Measurements from ENCODE around the gene INVS. TPM values are rescaled to one million over a fixed set of nuclear protein-coding genes. Genes with fewer than 3 reads are reported as not detected.
A peak's percentile ranks its signal among the peaks of the same experiment; 100 is the strongest.
"Not testable (repeated sequence)": the region's sequence is repeated elsewhere in the genome, so short reads cannot be mapped to it uniquely, and the experiment has no call there.

Gene INVS
- total and polyA plus RNA-seq, 3 experiments from 2014 or later = 9.4 to 18.1 (median 16.8) TPM

DNA sequence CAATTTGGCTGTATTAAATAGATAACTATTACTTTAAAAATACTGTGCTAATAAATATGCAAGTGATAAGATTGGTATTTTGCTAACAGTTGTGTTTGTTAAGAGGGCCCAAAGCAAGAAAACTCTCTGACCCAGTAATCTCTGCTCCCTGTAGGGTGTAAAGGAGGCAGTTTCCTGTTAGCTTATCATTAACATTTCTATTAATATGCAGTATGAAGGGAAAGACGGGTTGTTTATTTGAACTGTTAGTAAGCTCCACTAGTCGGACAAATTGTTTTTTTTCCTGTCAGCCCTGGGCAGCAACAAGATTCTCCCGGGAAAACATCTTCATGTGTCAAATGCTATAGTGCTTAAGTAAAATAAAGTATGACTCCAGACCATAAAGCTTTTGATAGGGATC is 35.9 kb upstream of the INVS start:
- H3K4me1 ChIP-seq (ENCODE audit: insufficient read depth, low read length) = no peaks in the 10 kb centered on the region
- H3K27ac Mint-ChIP-seq = no peak overlapping the region
- H3K4me1 Mint-ChIP-seq = peaks cover 30 to 53% (median 47%) of the 10 kb centered on the region in 3 donors
- no peak for DNase-seq
- H3K9me3 Mint-ChIP-seq = no peaks in the 10 kb centered on the region
- H3K4me3 ChIP-seq (ENCODE audit: low read length) = no peak overlapping the region
- ChIA-PET POLR2A (no interaction called here), CTCF (no interaction called here)
- no peaks in the 10 kb centered on the region for H3K27me3 ChIP-seq (ENCODE audit: insufficient read depth, low read length, poor library complexity, severe bottlenecking)
- H3K27ac ChIP-seq (ENCODE audit: low read depth, low read length) = no peak overlapping the region
- no peaks in the 10 kb centered on the region for H3K27me3 Mint-ChIP-seq
- H3K36me3 ChIP-seq (ENCODE audit: insufficient read depth, low read length) = peaks cover 12% of the 10 kb centered on the region
- peaks cover 0 to 22% (median 2%) of the 10 kb centered on the region in 3 donors for H3K36me3 Mint-ChIP-seq
- H3K9me3 ChIP-seq (ENCODE audit: low read length) = no peaks in the 10 kb centered on the region
- no peak overlapping the region for H3K4me3 Mint-ChIP-seq

DNA sequence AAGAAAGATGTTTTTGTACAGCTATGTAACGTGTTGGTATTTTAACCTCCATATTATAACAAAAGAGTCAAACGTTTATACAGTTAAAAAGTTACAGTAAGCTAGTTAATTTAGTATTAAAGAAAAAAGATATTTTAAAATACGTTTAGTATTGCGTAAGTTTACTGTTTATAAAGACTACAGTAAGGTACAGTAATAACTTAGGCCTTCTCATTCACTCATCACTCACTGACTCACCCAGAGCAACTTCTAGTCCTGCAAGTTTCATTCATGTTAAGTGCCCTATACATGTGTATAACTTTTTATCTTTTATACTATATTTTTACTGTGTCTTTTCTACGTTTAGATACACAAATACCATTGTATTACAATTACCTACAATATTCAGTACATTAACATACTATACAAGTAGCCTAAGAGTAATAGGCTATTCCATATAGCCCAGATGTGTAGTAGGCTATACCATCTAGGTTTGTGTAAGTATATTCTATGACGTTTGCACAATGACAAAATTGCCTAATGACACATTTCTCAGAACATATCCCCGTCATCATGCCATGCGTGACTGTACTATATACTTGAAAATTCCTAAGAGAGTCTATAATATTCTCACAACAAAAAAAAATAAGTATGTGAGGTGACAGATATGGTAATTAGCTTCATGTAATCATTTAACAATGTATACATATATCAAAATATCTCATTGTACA is 34.0 kb upstream of the INVS start:
- POLR2A ChIA-PET = no interaction called here
- no peak overlapping the region for H3K4me3 Mint-ChIP-seq
- no peak for DNase-seq
- H3K27me3 ChIP-seq (ENCODE audit: insufficient read depth, low read length, poor library complexity, severe bottlenecking) = no peaks in the 10 kb centered on the region
- H3K27ac Mint-ChIP-seq = no peak overlapping the region
- no peak overlapping the region for H3K27ac ChIP-seq (ENCODE audit: low read depth, low read length)
- H3K4me1 Mint-ChIP-seq = peaks cover 30 to 52% (median 45%) of the 10 kb centered on the region in 3 donors
- CTCF ChIA-PET = no interaction called here
- no peaks in the 10 kb centered on the region for H3K27me3 Mint-ChIP-seq
- H3K36me3 Mint-ChIP-seq = peaks cover 0 to 8% (median 2%) of the 10 kb centered on the region in 3 donors
- no peaks in the 10 kb centered on the region for H3K36me3 ChIP-seq (ENCODE audit: insufficient read depth, low read length)
- H3K9me3 Mint-ChIP-seq = no peaks in the 10 kb centered on the region
- H3K4me3 ChIP-seq (ENCODE audit: low read length) = no peak overlapping the region
- no peaks in the 10 kb centered on the region for H3K4me1 ChIP-seq (ENCODE audit: insufficient read depth, low read length)
- no peaks in the 10 kb centered on the region for H3K9me3 ChIP-seq (ENCODE audit: low read length)

DNA sequence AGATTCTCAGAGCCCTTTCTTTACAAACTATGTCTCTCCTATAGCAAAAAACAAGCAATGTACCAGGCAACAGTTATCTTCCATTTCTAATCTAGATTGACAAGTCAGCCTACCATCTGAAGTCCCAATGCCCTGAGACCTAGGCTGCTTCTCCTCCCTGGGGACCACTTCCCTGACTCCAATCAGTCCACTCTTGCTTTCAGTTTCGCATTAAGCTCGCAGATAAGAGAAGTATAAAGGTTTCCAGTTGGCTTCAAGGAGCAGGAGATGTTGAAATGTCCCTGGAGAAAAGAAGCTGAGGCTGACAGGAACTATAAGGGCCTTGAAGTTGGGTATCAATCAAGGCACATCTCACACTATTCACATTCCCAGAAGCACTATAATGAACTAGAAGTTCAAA is 32.5 kb upstream of the INVS start:
- ChIA-PET CTCF (no interaction called here), POLR2A (no interaction called here)
- no peaks in the 10 kb centered on the region for H3K27me3 Mint-ChIP-seq

DNA sequence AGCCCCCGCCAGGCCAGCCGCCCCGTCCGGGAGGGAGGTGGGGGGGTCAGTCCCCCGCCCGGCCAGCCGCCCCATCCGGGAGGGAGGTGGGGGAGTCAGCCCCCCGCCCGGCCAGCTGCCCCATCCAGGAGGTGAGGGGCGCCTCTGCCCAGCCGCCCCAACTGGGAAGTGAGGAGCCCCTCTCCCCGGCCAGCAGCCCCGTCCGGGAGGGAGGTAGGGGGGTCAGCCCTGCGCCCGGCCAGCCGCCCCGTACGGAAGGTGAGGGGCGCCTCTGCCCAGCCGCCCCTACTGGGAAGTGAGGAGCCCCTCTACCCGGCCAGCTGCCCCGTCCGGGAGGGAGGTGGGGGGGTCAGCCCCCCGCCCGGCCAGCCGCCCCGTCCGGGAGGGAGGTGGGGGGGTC is 31.1 kb upstream of the INVS start:
- H3K4me3 ChIP-seq (ENCODE audit: low read length); H3K27me3 Mint-ChIP-seq; CTCF ChIA-PET; H3K27ac Mint-ChIP-seq; H3K9me3 Mint-ChIP-seq; H3K36me3 Mint-ChIP-seq; H3K4me1 ChIP-seq (ENCODE audit: insufficient read depth, low read length); H3K9me3 ChIP-seq (ENCODE audit: low read length); H3K36me3 ChIP-seq (ENCODE audit: insufficient read depth, low read length); POLR2A ChIA-PET; H3K4me3 Mint-ChIP-seq; H3K27me3 ChIP-seq (ENCODE audit: insufficient read depth, low read length, poor library complexity, severe bottlenecking); H3K27ac ChIP-seq (ENCODE audit: low read depth, low read length); DNase-seq: not testable (repeated sequence)
- peaks cover 33 to 63% (median 50%) of the 10 kb centered on the region in 3 donors for H3K4me1 Mint-ChIP-seq

More for the DNA sequence above, 32.5 kb upstream of the INVS start:
- Histone ChIP-seq H3K36me3 (ENCODE audit: insufficient read depth, low read length) (no peaks in the 10 kb centered on the region), H3K27me3 (ENCODE audit: insufficient read depth, low read length, poor library complexity, severe bottlenecking) (no peaks in the 10 kb centered on the region), H3K4me1 (ENCODE audit: insufficient read depth, low read length) (no peaks in the 10 kb centered on the region), H3K27ac (ENCODE audit: low read depth, low read length) (no peak overlapping the region), H3K4me3 (ENCODE audit: low read length) (no peak overlapping the region), H3K9me3 (ENCODE audit: low read length) (no peaks in the 10 kb centered on the region)
- Mint-ChIP-seq H3K27ac (peak overlapping the region in 7 of 8 donors; percentile 5 to 75 (median 57)), H3K9me3 (no peaks in the 10 kb centered on the region), H3K36me3 (peaks cover 0 to 6% (median 2%) of the 10 kb centered on the region in 3 donors), H3K4me1 (peaks cover 32 to 63% (median 48%) of the 10 kb centered on the region in 3 donors), H3K4me3 (peak overlapping the region in 2 of 7 donors; percentile 15 to 30)
- DNase-seq = no peak

DNA sequence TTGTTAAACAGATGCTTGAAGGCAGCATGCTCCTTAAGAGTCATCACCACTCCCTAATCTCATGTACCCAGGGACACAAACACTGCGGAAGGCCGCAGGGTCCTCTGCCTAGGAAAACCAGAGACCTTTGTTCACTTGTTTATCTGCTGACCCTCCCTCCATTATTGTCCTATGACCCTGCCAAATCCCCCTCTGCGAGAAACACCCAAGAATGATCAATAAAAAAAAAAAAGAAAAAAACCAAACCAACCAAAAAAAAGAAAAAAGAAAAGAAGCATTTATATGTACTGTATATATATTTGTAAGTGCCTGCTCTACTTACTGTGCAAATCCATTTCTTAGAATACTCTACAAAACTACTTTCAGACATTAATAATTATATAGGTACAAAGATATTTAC is 30.0 kb upstream of the INVS start:
- H3K4me1 ChIP-seq (ENCODE audit: insufficient read depth, low read length); CTCF ChIA-PET; H3K36me3 ChIP-seq (ENCODE audit: insufficient read depth, low read length); H3K27me3 ChIP-seq (ENCODE audit: insufficient read depth, low read length, poor library complexity, severe bottlenecking); DNase-seq; H3K9me3 Mint-ChIP-seq; H3K27ac ChIP-seq (ENCODE audit: low read depth, low read length); H3K4me3 ChIP-seq (ENCODE audit: low read length); POLR2A ChIA-PET; H3K9me3 ChIP-seq (ENCODE audit: low read length); H3K36me3 Mint-ChIP-seq; H3K27me3 Mint-ChIP-seq: not testable (repeated sequence)
- Mint-ChIP-seq H3K4me1 (peaks cover 32 to 61% (median 50%) of the 10 kb centered on the region in 3 donors), H3K27ac (peak overlapping the region in 1 of 8 donors; percentile 86), H3K4me3 (peak overlapping the region in 1 of 7 donors; percentile 40)

DNA sequence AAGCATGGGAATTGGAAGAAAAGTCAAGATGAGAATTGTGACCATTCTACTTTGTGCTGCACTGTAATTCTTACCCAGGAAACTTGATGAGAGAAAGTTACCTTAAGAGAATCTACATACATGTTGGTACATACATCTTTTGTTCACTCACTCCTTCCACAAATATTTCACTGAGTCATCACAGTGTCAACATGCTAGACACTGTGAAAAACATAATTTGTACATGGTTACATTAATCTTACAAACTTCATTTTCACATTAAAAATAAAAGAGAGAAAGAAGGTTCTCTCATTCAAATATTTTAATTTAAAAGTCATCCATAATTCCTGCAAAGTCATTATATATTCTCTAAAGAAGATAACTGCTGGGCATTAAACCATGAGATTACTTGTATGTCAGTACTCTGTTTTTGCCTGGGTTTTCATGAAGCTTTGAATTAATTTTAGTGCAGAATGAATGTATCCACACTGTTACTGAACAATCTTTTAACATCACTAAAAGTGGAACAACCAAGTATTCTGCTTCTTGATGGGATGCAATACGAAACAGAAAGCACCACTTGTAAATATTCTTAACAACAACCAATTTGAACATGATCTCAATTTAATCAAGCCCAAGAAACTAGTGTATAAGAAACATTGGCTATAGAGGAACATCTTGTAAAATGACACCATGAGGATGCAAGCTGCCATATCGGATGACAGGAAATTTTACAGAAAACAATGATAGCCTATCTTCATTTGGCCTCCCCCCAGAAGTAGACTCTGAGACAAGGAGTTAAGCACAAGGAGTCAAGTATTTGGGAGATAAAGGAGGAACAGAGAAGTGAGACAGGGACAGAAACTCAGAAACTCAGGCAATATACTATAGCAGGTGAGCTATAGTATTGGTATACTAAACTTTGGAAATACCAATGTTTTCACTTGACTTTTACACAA is 28.7 kb upstream of the INVS start:
- H3K9me3 Mint-ChIP-seq = no peaks in the 10 kb centered on the region
- H3K4me3 Mint-ChIP-seq = peak overlapping the region in 1 of 7 donors; percentile 41
- Histone ChIP-seq H3K27me3 (ENCODE audit: insufficient read depth, low read length, poor library complexity, severe bottlenecking) (no peaks in the 10 kb centered on the region), H3K4me3 (ENCODE audit: low read length) (no peak overlapping the region), H3K4me1 (ENCODE audit: insufficient read depth, low read length) (no peaks in the 10 kb centered on the region), H3K27ac (ENCODE audit: low read depth, low read length) (no peak overlapping the region), H3K9me3 (ENCODE audit: low read length) (no peaks in the 10 kb centered on the region), H3K36me3 (ENCODE audit: insufficient read depth, low read length) (no peaks in the 10 kb centered on the region)
- H3K27ac Mint-ChIP-seq = peak overlapping the region in 1 of 8 donors; percentile 2
- ChIA-PET CTCF (interaction anchor here (1.1 kb wide), 1 partner anchor 10 kb away, joined by 3 read pairs; no protein-coding TSS in a partner anchor), POLR2A (no interaction called here)
- H3K4me1 Mint-ChIP-seq = peaks cover 35 to 63% (median 58%) of the 10 kb centered on the region in 3 donors
- no peak for DNase-seq
- H3K36me3 Mint-ChIP-seq = peaks cover 0 to 11% (median 2%) of the 10 kb centered on the region in 3 donors
- no peaks in the 10 kb centered on the region for H3K27me3 Mint-ChIP-seq

DNA sequence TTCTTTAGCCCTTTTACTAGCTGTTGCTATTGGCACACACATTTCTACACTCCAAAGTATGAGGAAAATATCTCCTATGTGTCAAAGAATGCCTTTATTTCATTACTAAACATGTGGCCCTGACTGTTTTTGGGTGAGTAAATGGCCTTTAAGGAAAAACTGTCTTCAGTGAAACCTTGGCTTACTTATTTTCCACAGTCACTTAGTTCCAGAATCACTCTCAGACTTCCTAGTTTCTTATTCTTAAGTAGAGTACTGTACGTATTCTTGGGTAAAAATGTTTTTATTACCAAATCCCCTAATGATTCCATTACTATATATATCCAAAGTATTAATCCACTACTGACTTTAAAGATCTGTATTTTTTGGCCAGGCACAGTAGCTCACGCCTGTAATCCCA is 27.8 kb upstream of the INVS start:
- H3K4me1 Mint-ChIP-seq = peaks cover 35 to 59% (median 56%) of the 10 kb centered on the region in 3 donors
- H3K4me3 Mint-ChIP-seq = no peak overlapping the region
- no peaks in the 10 kb centered on the region for H3K9me3 Mint-ChIP-seq
- H3K27ac ChIP-seq (ENCODE audit: low read depth, low read length) = peak overlapping the region; percentile 17
- no peak overlapping the region for H3K4me3 ChIP-seq (ENCODE audit: low read length)
- no peaks in the 10 kb centered on the region for H3K9me3 ChIP-seq (ENCODE audit: low read length)
- CTCF ChIA-PET = interaction anchor here (1.0 to 1.1 kb wide), 2 partner anchors 9 to 13 kb away, joined by 3 read pairs; no protein-coding TSS in a partner anchor
- DNase-seq = no peak
- POLR2A ChIA-PET = no interaction called here
- no peaks in the 10 kb centered on the region for H3K4me1 ChIP-seq (ENCODE audit: insufficient read depth, low read length)
- no peaks in the 10 kb centered on the region for H3K36me3 ChIP-seq (ENCODE audit: insufficient read depth, low read length)
- H3K27ac Mint-ChIP-seq = no peak overlapping the region
- no peaks in the 10 kb centered on the region for H3K27me3 Mint-ChIP-seq
- H3K27me3 ChIP-seq (ENCODE audit: insufficient read depth, low read length, poor library complexity, severe bottlenecking) = no peaks in the 10 kb centered on the region
- peaks cover 0 to 11% (median 2%) of the 10 kb centered on the region in 3 donors for H3K36me3 Mint-ChIP-seq

DNA sequence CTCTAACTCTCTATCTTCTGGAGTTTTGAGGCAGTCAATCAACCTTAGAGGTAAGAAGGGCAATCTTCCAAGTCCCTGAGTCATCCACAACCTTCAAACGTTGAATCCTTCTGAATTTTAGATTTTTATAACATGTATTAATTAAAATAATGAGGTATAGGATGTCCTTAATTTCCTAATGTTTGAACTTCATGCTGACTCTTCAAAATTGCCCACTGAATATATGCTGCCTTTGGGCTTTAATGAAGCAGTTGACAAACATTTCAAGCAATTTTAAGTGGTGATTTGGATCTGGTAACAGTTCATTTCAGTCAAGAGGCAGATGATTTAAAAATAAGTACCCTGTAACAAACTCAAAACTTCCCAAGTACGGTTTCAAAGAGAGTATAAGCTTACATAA is 26.2 kb upstream of the INVS start:
- H3K4me3 Mint-ChIP-seq = no peak overlapping the region
- Histone ChIP-seq H3K4me1 (ENCODE audit: insufficient read depth, low read length) (no peaks in the 10 kb centered on the region), H3K36me3 (ENCODE audit: insufficient read depth, low read length) (no peaks in the 10 kb centered on the region), H3K27me3 (ENCODE audit: insufficient read depth, low read length, poor library complexity, severe bottlenecking) (no peaks in the 10 kb centered on the region), H3K9me3 (ENCODE audit: low read length) (no peaks in the 10 kb centered on the region), H3K4me3 (ENCODE audit: low read length) (no peak overlapping the region), H3K27ac (ENCODE audit: low read depth, low read length) (no peak overlapping the region)
- DNase-seq = no peak
- no peaks in the 10 kb centered on the region for H3K9me3 Mint-ChIP-seq
- ChIA-PET POLR2A (no interaction called here), CTCF (no interaction called here)
- peaks cover 35 to 61% (median 55%) of the 10 kb centered on the region in 3 donors for H3K4me1 Mint-ChIP-seq
- no peak overlapping the region for H3K27ac Mint-ChIP-seq
- H3K27me3 Mint-ChIP-seq = no peaks in the 10 kb centered on the region
- H3K36me3 Mint-ChIP-seq = peaks cover 4 to 15% (median 6%) of the 10 kb centered on the region in 3 donors

All from CD8-positive, alpha-beta memory T cell (primary cell).